ES-I3 (cell line): ENCODE measurements around the gene ME3.

Experiments
- H3K36me3 ChIP-seq: 2 replicates; pipeline ENCODE4 v1.6.1; 2013; ENCODE audit warnings: mild to moderate bottlenecking, low read length, control low read depth, moderate library complexity; ENCODE audit not compliant: insufficient read depth
- H3K4me1 ChIP-seq: 2 replicates; pipeline ENCODE4 v1.6.1; 2013; ENCODE audit warnings: mild to moderate bottlenecking, control low read depth, low read length; ENCODE audit not compliant: insufficient read depth
- H3K9ac ChIP-seq: 2 replicates; pipeline ENCODE4 v1.6.1; 2013; ENCODE audit warnings: low read depth, mild to moderate bottlenecking, low read length, moderate library complexity
- H3K9me3 ChIP-seq: 2 replicates; pipeline ENCODE4 v1.6.1; 2013; ENCODE audit warnings: mild to moderate bottlenecking, low read length, moderate library complexity; ENCODE audit not compliant: control insufficient read depth, insufficient read depth

ME3 gene

GRCh38 chr11:86483940-86484794, 188.2 kb downstream of the ME3 start:
- no peaks in the 10 kb centered on the region for H3K9me3 ChIP-seq
- H3K36me3 ChIP-seq, result no peaks in the 10 kb centered on the region
- no peak overlapping the region for H3K9ac ChIP-seq
- peaks cover 17% of the 10 kb centered on the region; the same call in 1 of the 2 replicates for H3K4me1 ChIP-seq

GRCh38 chr11:86483610-86483939, 188.8 kb downstream of the ME3 start:
- Histone ChIP-seq H3K4me1 (peaks cover 17% of the 10 kb centered on the region; the same call in 1 of the 2 replicates), H3K36me3 (no peaks in the 10 kb centered on the region), H3K9me3 (no peaks in the 10 kb centered on the region), H3K9ac (no peak overlapping the region)

GRCh38 chr11:86482692-86483091, 189.7 kb downstream of the ME3 start:
- Histone ChIP-seq H3K9ac (no peak overlapping the region), H3K4me1 (peaks cover 20% of the 10 kb centered on the region; the same call in 1 of the 2 replicates), H3K36me3 (no peaks in the 10 kb centered on the region), H3K9me3 (no peaks in the 10 kb centered on the region)

- Histone ChIP-seq H3K9me3 (no peaks in the 10 kb centered on the region), H3K4me1 (peaks cover 20% of the 10 kb centered on the region; the same call in 1 of the 2 replicates), H3K9ac (no peak overlapping the region), H3K36me3 (no peaks in the 10 kb centered on the region)
Observed at GRCh38 chr11:86481399-86481798, 191.0 kb downstream of the ME3 start.

- Histone ChIP-seq H3K9ac (no peak overlapping the region), H3K9me3 (no peaks in the 10 kb centered on the region; the same call in 1 of the 2 replicates), H3K36me3 (no peaks in the 10 kb centered on the region), H3K4me1 (peaks cover 9% of the 10 kb centered on the region; the same call in 1 of the 2 replicates)
Observed at GRCh38 chr11:86478348-86478747, 194.1 kb downstream of the ME3 start.

GRCh38 chr11:86477495-86478155, 194.8 kb downstream of the ME3 start:
- peaks cover 9% of the 10 kb centered on the region; the same call in 1 of the 2 replicates for H3K4me1 ChIP-seq
- no peaks in the 10 kb centered on the region; the same call in 1 of the 2 replicates for H3K9me3 ChIP-seq
- no peaks in the 10 kb centered on the region for H3K36me3 ChIP-seq
- no peak overlapping the region for H3K9ac ChIP-seq

- Histone ChIP-seq H3K36me3 (no peaks in the 10 kb centered on the region), H3K9ac (no peak overlapping the region), H3K9me3 (no peaks in the 10 kb centered on the region; the same call in 1 of the 2 replicates), H3K4me1 (peaks cover 4% of the 10 kb centered on the region; the same call in 1 of the 2 replicates)
Observed at GRCh38 chr11:86476109-86476861, 196.1 kb downstream of the ME3 start.

- Histone ChIP-seq H3K36me3 (no peaks in the 10 kb centered on the region), H3K4me1 (0 out of 2 replicates have a peak, but pooled peaks cover 3% of the 10 kb centered on the region), H3K9ac (no peak overlapping the region), H3K9me3 (no peaks in the 10 kb centered on the region; the same call in 1 of the 2 replicates)
Observed at GRCh38 chr11:86475027-86475426, 197.4 kb downstream of the ME3 start.

- no peaks in the 10 kb centered on the region for H3K36me3 ChIP-seq
- 0 out of 2 replicates have a peak, but pooled peaks cover 3% of the 10 kb centered on the region for H3K4me1 ChIP-seq
- H3K9me3 ChIP-seq, result no peaks in the 10 kb centered on the region; the same call in 1 of the 2 replicates
- H3K9ac ChIP-seq, result no peak overlapping the region
Observed at GRCh38 chr11:86473991-86474833, 198.2 kb downstream of the ME3 start.

- no peak overlapping the region for H3K9ac ChIP-seq
- no peaks in the 10 kb centered on the region for H3K4me1 ChIP-seq
- no peaks in the 10 kb centered on the region for H3K36me3 ChIP-seq
- H3K9me3 ChIP-seq, result no peaks in the 10 kb centered on the region; the same call in 1 of the 2 replicates
Observed at GRCh38 chr11:86469491-86470388, 202.7 kb downstream of the ME3 start.

GRCh38 chr11:86468169-86468568, 204.2 kb downstream of the ME3 start:
- Histone ChIP-seq H3K36me3 (no peaks in the 10 kb centered on the region; the same call in 1 of the 2 replicates), H3K4me1 (no peaks in the 10 kb centered on the region), H3K9me3 (no peaks in the 10 kb centered on the region), H3K9ac (no peak overlapping the region)

- Histone ChIP-seq H3K4me1 (peaks cover 9% of the 10 kb centered on the region), H3K9me3 (no peaks in the 10 kb centered on the region), H3K9ac (no peak overlapping the region), H3K36me3 (no peaks in the 10 kb centered on the region; the same call in 1 of the 2 replicates)
Observed at GRCh38 chr11:86464509-86465221, 207.8 kb downstream of the ME3 start.
